NCI-H2227 (cell line): Measurements from ENCODE around the gene RNU1-3.
"Not testable (repeated sequence)": the region's sequence is repeated elsewhere in the genome, so short reads cannot be mapped to it uniquely, and the experiment has no call there.

Experiments used
- DNase-seq: peaks from one replicate; lab custom pipeline; 2025; ENCODE audit not compliant: unreplicated experiment; lab: John Stamatoyannopoulos, UW

The RNU1-3 gene

GRCh38 chr1:16656981-16657683 is 9.6 kb downstream of the RNU1-3 start:
- DNase-seq: not testable (repeated sequence)

GRCh38 chr1:16656574-16656973 is 10.2 kb downstream of the RNU1-3 start:
- DNase-seq: not testable (repeated sequence)

DNA sequence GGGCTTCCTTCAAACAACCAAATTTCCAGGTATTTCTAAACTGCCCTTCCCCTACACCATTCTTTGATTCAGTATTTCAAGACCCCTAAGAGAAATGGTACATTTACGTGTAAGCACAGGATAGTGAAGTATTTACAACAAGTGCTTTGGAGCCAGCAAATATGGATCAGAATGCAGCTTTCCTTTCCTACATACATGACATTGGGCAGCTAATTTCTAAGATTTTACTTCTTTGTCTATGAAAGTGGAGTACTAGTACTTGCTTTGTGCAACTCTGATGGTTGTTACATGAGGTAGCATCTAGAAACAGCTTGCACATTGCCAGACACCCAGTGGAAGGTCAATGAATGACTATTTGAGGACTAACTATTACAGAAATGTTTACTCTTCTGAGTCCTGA is 15.2 kb downstream of the RNU1-3 start:
- DNase-seq: not testable (repeated sequence)

GRCh38 chr1:16649960-16650359 is 16.8 kb downstream of the RNU1-3 start:
- DNase-seq: not testable (repeated sequence)

GRCh38 chr1:16649390-16649789 is 17.4 kb downstream of the RNU1-3 start:
- not testable (repeated sequence) for DNase-seq

DNA sequence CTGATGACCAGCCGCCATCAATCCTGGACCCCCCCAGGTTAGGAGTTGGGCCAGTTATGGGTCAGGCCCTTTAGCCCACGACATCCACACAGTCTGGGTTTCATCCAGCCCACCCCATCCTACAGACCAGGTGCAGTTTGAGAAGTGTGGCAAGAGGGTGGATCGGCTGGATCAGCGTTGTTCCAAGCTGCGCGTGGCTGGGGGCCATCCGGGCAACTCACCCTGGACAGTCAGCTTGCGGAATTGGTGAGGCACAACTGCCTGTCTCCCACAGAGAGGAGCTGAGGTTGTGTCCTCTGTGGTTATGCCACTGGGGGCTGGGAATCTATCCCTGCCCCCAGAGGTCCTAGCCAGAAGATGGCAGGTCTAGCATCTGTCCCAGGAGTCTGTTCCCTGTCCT is 18.0 kb downstream of the RNU1-3 start:
- DNase-seq: not testable (repeated sequence)

DNA sequence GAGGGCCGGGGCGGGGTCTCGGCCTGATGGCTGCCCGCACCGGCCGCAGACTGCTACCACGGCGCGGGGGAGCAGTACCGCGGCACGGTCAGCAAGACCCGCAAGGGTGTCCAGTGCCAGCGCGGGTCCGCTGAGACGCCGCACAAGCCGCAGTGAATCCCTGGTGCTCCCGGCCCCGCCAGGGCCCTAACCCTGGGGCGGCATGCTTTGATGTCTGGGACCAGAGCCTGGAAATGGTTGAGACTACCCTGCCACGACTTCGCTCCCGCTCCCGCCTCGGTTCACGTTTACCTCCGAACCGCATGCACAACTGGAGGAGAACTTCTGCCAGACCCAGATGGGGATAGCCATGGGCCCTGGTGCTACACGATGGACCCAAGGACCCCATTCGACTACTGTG is 18.5 kb downstream of the RNU1-3 start:
- not testable (repeated sequence) for DNase-seq

GRCh38 chr1:16647179-16648176 is 19.3 kb downstream of the RNU1-3 start:
- not testable (repeated sequence) for DNase-seq

DNA sequence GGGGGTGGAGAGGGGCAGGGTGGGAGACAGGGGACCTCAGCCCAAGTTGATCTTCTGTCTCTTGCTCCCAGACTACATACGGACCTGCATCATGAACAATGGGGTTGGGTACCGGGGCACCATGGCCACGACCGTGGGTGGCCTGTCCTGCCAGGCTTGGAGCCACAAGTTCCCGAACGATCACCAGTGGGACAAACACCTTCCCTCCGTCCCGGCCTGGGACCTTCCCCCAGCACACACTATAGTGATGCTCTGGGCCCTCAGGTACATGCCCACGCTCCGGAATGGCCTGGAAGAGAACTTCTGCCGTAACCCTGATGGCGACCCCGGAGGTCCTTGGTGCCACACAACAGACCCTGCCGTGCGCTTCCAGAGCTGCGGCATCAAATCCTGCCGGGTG is 20.0 kb downstream of the RNU1-3 start:
- not testable (repeated sequence) for DNase-seq

- DNase-seq: not testable (repeated sequence)
Measured at GRCh38 chr1:16646061-16646664, 20.6 kb downstream of the RNU1-3 start.

DNA sequence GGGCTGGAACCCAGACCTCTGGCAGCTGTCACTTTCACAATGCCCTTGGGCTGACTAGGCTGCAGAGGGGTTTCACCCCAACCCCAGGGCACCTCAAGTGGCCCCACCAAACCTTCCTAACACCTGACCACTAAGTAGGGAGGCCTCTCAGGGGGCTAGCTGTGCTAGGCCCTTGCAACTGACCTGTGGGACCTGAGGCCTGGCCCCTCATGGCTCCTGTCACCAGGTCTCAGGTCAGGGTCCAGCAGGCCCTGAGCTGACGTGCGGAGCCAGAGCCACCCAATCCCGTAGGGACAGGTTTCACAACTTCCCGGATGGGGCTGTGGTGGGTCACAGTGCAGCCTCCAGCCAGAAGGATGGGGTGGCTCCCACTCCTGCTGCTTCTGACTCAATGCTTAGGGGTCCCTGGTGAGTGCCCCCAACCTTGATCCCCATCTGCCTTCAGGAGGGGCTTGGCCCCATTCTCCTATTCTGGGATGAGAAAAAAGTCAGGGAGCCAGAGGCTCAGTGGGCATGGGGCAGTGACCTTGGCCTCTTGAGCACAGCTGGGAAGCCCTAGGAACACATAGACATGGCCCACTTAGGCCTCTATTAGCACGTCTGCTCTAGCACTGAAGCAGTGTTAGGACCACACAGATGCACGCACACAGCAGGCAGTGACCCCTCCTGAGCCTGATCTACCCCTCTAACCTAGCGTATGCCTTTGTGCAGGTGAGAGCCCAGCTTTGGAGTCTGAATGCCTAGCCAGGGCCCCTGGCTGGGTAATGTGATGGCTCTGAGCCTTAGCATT is 21.3 kb downstream of the RNU1-3 start:
- DNase-seq: not testable (repeated sequence)

DNA sequence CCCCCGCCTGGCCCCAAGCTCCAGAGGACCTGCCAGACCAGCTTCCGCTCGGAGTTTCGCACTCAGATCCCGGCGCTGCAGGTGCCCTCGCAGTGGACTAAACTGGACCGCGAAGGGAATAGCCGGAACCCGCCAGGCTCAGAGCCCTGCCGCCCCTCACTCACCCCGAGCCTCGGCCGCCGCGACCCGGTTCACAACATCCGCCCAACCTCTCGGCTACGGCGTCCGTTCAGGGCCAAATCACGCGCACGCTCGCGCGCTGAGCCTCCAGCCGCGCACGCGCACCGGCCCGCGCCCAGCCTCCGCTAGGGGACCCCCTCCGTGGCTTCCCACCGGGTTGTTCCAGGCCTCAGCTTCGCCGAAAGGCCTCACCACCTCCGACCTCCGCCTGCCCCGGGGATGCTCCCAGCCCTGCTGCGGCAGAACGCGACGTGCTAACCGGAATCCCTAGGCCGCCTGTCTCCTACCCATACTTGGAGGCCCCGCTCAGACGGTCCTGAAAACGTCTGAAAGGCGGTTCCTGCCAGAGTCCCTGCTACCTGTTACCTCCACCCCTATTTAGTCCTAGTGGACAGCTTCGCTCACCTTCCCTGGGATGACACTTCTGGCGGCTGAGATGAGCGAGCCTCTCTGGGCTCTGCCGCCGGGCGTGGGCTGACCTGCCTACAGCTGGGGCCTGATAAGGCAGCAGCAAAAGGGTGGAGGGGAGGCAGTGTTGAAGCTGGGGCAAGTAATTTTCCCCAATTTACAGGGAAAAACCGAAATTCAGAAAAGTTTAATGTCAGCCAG is 22.1 kb downstream of the RNU1-3 start:
- DNase-seq: peak; percentile 100

DNA sequence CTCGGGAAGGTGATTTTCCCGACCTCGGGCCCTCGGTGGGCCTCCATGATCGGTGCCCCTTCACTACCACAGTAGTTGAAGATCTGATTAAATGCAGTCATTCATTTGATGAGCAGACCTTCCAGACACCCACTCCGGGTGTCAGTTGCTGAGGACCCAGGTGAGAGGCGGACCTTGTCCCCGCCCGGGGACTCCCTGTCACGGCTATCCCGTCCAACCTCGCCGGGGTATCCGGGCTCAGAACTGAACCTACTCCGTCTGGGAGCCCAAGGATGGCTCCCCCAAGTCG is 22.6 kb downstream of the RNU1-3 start:
- DNase-seq: no peak

DNA sequence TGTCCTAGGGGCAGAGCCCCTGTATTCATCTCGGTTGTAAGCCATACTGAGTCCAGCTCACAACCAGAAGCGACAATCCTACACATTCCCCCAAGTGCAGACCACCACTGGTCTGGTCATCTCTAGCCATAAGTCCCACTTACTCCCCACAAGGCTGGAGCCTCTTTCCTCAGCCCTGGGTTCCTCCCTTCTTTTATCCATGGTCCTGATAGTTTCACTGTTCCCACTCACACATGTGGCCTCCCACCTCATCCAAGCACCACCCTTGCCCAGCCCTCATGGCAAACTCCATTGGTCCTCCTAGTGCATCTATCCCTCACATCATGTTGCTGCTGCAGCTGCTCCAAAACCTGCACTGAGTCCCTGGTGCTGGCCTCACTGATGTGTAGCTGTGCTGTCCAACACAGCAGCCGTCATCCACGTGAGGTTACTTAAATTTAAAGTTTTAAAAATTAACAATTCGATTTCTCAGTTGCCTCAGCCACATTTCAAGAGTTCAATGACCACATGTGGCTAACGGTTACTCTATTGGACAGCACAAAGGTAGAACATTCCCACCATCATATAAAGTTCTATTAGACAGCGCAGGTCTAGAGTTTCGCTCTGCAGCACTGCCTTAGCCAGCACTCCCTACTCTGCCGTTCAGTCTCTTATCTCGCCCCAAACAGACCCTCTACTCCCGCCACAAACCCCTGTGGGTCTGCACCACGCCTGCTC is 23.1 kb downstream of the RNU1-3 start:
- not testable (repeated sequence) for DNase-seq

GRCh38 chr1:16643001-16643411 is 23.7 kb downstream of the RNU1-3 start:
- not testable (repeated sequence) for DNase-seq

DNA sequence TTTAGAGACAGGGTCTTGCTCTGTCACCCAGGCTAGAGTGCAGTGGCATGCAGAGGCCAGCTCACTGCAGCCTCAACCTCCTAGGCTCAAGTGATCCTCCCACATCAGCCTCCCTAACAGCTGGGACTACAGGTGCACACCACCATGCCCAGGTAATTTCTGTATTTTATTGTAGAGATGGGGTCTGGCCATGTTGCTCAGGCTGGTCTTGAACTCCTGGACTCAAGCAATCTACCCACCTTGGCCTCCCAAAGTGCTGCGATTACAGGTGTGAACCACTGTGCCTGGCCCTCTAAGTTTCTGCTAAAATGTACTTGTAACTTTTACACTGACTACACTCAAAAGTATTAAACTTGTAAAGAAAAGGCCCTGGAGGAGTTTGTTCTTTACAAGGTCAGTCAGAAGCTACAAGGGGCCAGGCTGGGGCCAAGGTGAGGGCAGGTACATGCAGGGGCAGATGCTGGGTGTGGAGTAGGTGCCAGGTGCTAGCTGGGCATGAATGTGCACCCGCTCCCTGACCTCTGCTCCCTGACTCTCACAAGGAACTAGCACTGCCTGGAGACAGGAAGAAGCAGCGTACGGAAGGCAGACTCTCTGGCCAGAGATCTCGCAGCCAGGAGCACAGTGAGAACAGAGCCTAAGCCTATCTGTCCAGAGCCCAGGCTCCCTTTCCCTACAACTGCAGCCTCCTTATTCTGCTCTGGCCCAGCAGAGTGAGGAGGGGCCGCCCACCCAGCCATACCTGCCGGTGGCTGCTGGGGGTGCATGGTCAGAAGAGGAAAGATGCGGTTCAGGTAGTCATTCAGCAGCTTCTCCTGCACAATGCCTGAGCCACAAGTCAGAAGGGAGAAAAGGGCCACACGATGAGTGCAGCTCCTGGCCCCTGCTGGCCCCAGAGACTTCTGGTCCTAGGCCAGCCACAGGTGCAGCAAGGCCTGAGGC is 24.5 kb downstream of the RNU1-3 start:
- not testable (repeated sequence) for DNase-seq

- DNase-seq: not testable (repeated sequence)
Measured at GRCh38 chr1:16641159-16641975, 25.4 kb downstream of the RNU1-3 start.
